Erythroblast (primary cell): Measurements from ENCODE around the gene IGLL1.
"Not testable (repeated sequence)": the region's sequence is repeated elsewhere in the genome, so short reads cannot be mapped to it uniquely, and the experiment has no call there.

Source experiments
- DNase-seq, 2 experiments: peaks; one replicate each; lab custom pipeline; 2025; lab: John Stamatoyannopoulos, UW
- GATA1 ChIP-seq: IDR thresholded peaks from 2 replicates; pipeline ENCODE4 v1.6.1; 2011; ENCODE audit warnings: low read depth, mild to moderate bottlenecking, control low read depth, low read length, moderate library complexity
- POLR2A ChIP-seq: IDR thresholded peaks from 2 replicates; pipeline ENCODE4 v1.6.1; 2011; ENCODE audit warnings: mild to moderate bottlenecking, low read length

The IGLL1 gene

GRCh38 chr22:23604939-23605712, 25.0 kb upstream of the IGLL1 start:
- DNase-seq = no peak
- TF ChIP-seq POLR2A = no peak
- no peak for TF ChIP-seq GATA1

GRCh38 chr22:23603266-23603665, 23.2 kb upstream of the IGLL1 start:
- TF ChIP-seq POLR2A (no peak), GATA1 (no peak)
- DNase-seq = no peak

- DNase-seq = no peak
- TF ChIP-seq POLR2A (no peak), GATA1 (no peak)
Measured at GRCh38 chr22:23598805-23599518, 18.9 kb upstream of the IGLL1 start.

GRCh38 chr22:23597576-23598268, 17.6 kb upstream of the IGLL1 start:
- DNase-seq = not testable (repeated sequence)

GRCh38 chr22:23595904-23596303, 15.8 kb upstream of the IGLL1 start:
- DNase-seq = not testable (repeated sequence)

- DNase-seq = no peak
- no peak for TF ChIP-seq POLR2A
- TF ChIP-seq GATA1 = no peak
Measured at GRCh38 chr22:23591846-23592245, 11.8 kb upstream of the IGLL1 start.

GRCh38 chr22:23591201-23591791, 11.2 kb upstream of the IGLL1 start:
- TF ChIP-seq POLR2A = no peak
- TF ChIP-seq GATA1 = no peak

GRCh38 chr22:23583836-23584235, 3.7 kb upstream of the IGLL1 start:
- DNase-seq = no peak
- TF ChIP-seq POLR2A (no peak), GATA1 (no peak)

More at GRCh38 chr22:23591201-23591791, 11.2 kb upstream of the IGLL1 start:
- peak; percentile 52 to 71 for DNase-seq

- TF ChIP-seq GATA1 (no peak), POLR2A (no peak)
- no peak for DNase-seq
Measured at GRCh38 chr22:23583153-23583552, 3.1 kb upstream of the IGLL1 start.

- no peak for DNase-seq
- TF ChIP-seq POLR2A = no peak
Measured at GRCh38 chr22:23581260-23581650, 1.2 kb upstream of the IGLL1 start.

- TF ChIP-seq POLR2A = no peak
- TF ChIP-seq GATA1 = no peak
- DNase-seq = no peak
Measured at GRCh38 chr22:23580576-23581259, 628 bp upstream of the IGLL1 start.

- no peak for TF ChIP-seq GATA1
- no peak for TF ChIP-seq POLR2A
- DNase-seq = no peak
Measured at GRCh38 chr22:23579280-23579679, 810 bp downstream of the IGLL1 start.

GRCh38 chr22:23578306-23578705, 1.8 kb downstream of the IGLL1 start:
- TF ChIP-seq GATA1 (no peak), POLR2A (no peak)
- DNase-seq = no peak
